GM18517 (cell line): Measurements from ENCODE around the gene NPAS3.

Experiments used
- ATAC-seq: cut with Tn5 transposase; IDR thresholded peaks from one replicate; pipeline ENCODE4 v1.9.1; 2021; ENCODE audit warnings: mild to moderate bottlenecking, moderate library complexity; ENCODE audit not compliant: unreplicated experiment

NPAS3 gene

GRCh38 chr14:33655421-33655820, 716.7 kb downstream of the NPAS3 start:
- no peak for ATAC-seq

GRCh38 chr14:33657476-33657875, 718.8 kb downstream of the NPAS3 start:
- no peak for ATAC-seq

- no peak for ATAC-seq
Measured at GRCh38 chr14:33660248-33660647, 721.6 kb downstream of the NPAS3 start.

- ATAC-seq = no peak
Measured at GRCh38 chr14:33661101-33661500, 722.4 kb downstream of the NPAS3 start.

GRCh38 chr14:33668066-33668465, 729.4 kb downstream of the NPAS3 start:
- no peak for ATAC-seq

- ATAC-seq = no peak
Measured at GRCh38 chr14:33669111-33669510, 730.4 kb downstream of the NPAS3 start.

GRCh38 chr14:33670235-33670634, 731.6 kb downstream of the NPAS3 start:
- no peak for ATAC-seq

GRCh38 chr14:33671556-33671955, 732.9 kb downstream of the NPAS3 start:
- no peak for ATAC-seq

GRCh38 chr14:33674927-33675326, 736.2 kb downstream of the NPAS3 start:
- ATAC-seq = no peak

GRCh38 chr14:33675415-33676130, 736.9 kb downstream of the NPAS3 start:
- ATAC-seq = no peak

GRCh38 chr14:33676135-33676566, 737.5 kb downstream of the NPAS3 start:
- no peak for ATAC-seq

- no peak for ATAC-seq
Measured at GRCh38 chr14:33676891-33677290, 738.2 kb downstream of the NPAS3 start.

- ATAC-seq = no peak
Measured at GRCh38 chr14:33678005-33678404, 739.3 kb downstream of the NPAS3 start.

- ATAC-seq = no peak
Measured at GRCh38 chr14:33679025-33679424, 740.3 kb downstream of the NPAS3 start.

- ATAC-seq = no peak
Measured at GRCh38 chr14:33679461-33680225, 741.0 kb downstream of the NPAS3 start.

GRCh38 chr14:33680873-33681272, 742.2 kb downstream of the NPAS3 start:
- no peak for ATAC-seq

GRCh38 chr14:33682760-33683159, 744.1 kb downstream of the NPAS3 start:
- ATAC-seq = no peak

- ATAC-seq = no peak
Measured at GRCh38 chr14:33685026-33685425, 746.3 kb downstream of the NPAS3 start.

- ATAC-seq = no peak
Measured at GRCh38 chr14:33685698-33686097, 747.0 kb downstream of the NPAS3 start.

- ATAC-seq = no peak
Measured at GRCh38 chr14:33686218-33686617, 747.5 kb downstream of the NPAS3 start.

GRCh38 chr14:33686856-33687255, 748.2 kb downstream of the NPAS3 start:
- ATAC-seq = no peak

GRCh38 chr14:33689680-33690079, 751.0 kb downstream of the NPAS3 start:
- no peak for ATAC-seq
